Keratinocyte (primary cell): Measurements from ENCODE around the gene NFATC1. TPM values are rescaled to one million over a fixed set of nuclear protein-coding genes. Genes with fewer than 3 reads are reported as not detected.

ENCODE experiments used
- DNase-seq: peaks from one replicate; pipeline ENCODE4 v3.0.0-alpha.2; 2011; ENCODE audit warnings: low read depth, missing footprints, low spot score
- FAIRE-seq: peaks from 2 replicates; lab custom pipeline; 2011; peaks lifted over from hg19 to GRCh38; lab: Jason Lieb, UNC
- H2AFZ ChIP-seq: 2 replicates; pipeline ENCODE4 v1.6.0; 2012; ENCODE audit warnings: low read length, control low read depth, inconsistent platforms; ENCODE audit not compliant: control insufficient read depth
- H3K27ac ChIP-seq: 2 replicates; pipeline ENCODE4 v1.5.1; 2011; ENCODE audit warnings: low read length; ENCODE audit not compliant: control insufficient read depth, insufficient read depth
- H3K27me3 ChIP-seq: 3 replicates; pipeline ENCODE4 v1.6.0; 2011; ENCODE audit warnings: low read length; ENCODE audit not compliant: control insufficient read depth, insufficient read depth; ENCODE audit errors: extremely low read depth
- H3K36me3 ChIP-seq, 2 experiments: 2 replicates in 1 of 2; 3 replicates in 1 of 2; pipeline ENCODE4 v1.5.1; 2011; ENCODE audit warnings: low read length in 2 of 2, mild to moderate bottlenecking in 1 of 2; ENCODE audit not compliant: control insufficient read depth in 2 of 2, insufficient read depth in 2 of 2; ENCODE audit errors: extremely low read depth in 1 of 2
- H3K4me1 ChIP-seq: 3 replicates; pipeline ENCODE4 v1.5.1; 2011; ENCODE audit warnings: low read length; ENCODE audit not compliant: control insufficient read depth, insufficient read depth; ENCODE audit errors: extremely low read depth
- H3K4me2 ChIP-seq: 3 replicates; pipeline ENCODE4 v1.6.0; 2011; ENCODE audit warnings: low read depth, low read length; ENCODE audit not compliant: control insufficient read depth, insufficient read depth; ENCODE audit errors: extremely low read depth
- H3K4me3 ChIP-seq, 3 experiments: fragments of 200-600 bp in 1 of 3; sonication (generic) in 1 of 3; 2 replicates in 2 of 3; 3 replicates in 1 of 3; pipeline ENCODE4 v1.5.1; 2011 to 2016; ENCODE audit warnings: low read length in 3 of 3, mild to moderate bottlenecking in 3 of 3, control low read depth in 2 of 3, inconsistent platforms in 1 of 3, low read depth in 1 of 3, mixed read lengths in 1 of 3, mixed run types in 1 of 3, moderate library complexity in 1 of 3; ENCODE audit not compliant: control insufficient read depth in 2 of 3, insufficient read depth in 2 of 3; ENCODE audit errors: extremely low read depth in 1 of 3
- H3K79me2 ChIP-seq: 2 replicates; pipeline ENCODE4 v1.6.0; 2012; ENCODE audit warnings: low read length; ENCODE audit not compliant: control insufficient read depth, insufficient read depth
- H3K9ac ChIP-seq: 3 replicates; pipeline ENCODE4 v1.6.0; 2011; ENCODE audit warnings: low read length; ENCODE audit not compliant: control insufficient read depth, insufficient read depth; ENCODE audit errors: extremely low read depth
- H3K9me1 ChIP-seq: 3 replicates; pipeline ENCODE4 v1.6.0; 2011; ENCODE audit warnings: low read length; ENCODE audit not compliant: control insufficient read depth, insufficient read depth; ENCODE audit errors: extremely low read depth
- H3K9me3 ChIP-seq: 2 replicates; pipeline ENCODE4 v1.5.1; 2012; ENCODE audit warnings: low read depth, low read length; ENCODE audit not compliant: control insufficient read depth
- H4K20me1 ChIP-seq: 3 replicates; pipeline ENCODE4 v1.6.0; 2011; ENCODE audit warnings: low read length; ENCODE audit not compliant: control insufficient read depth, insufficient read depth; ENCODE audit errors: extremely low read depth
- EZH2 ChIP-seq: IDR thresholded peaks from one replicate; pipeline ENCODE4 v1.6.1; 2012; ENCODE audit warnings: inconsistent platforms, mild to moderate bottlenecking, low read length, moderate library complexity
- dilution Hi-C: fragments of 300-500 bp; cut with MboI; formaldehyde crosslinking; loops from one replicate; pipeline ENCODE4 v1.7.0; 2020; ENCODE audit warnings: low sequenced_read_pairs; ENCODE audit not compliant: extremely low pct_ligation_motif_present
- polyA plus RNA-seq, 5 experiments: library from polyadenylated mRNA; depleted of rRNA in 3 of 5; stranded (reverse) in 3 of 5; stranded (forward) in 1 of 5; unstranded in 1 of 5; fragments of >200 nt; gene quantifications; 1 replicate in 1 of 5; 2 replicates in 3 of 5; 3 replicates in 1 of 5; pipeline versions ENCODE4 v1.2.1 to v1.2.3, GENCODE V29; 2011 to 2012; ENCODE audit warnings: missing spikeins in 2 of 5, low read depth in 1 of 5, low replicate concordance in 1 of 5
- TF ChIP-seq, protein P1 (sequence below), 3 experiments: IDR thresholded peaks in 1 of 3; conservative IDR thresholded peaks in 1 of 3; optimal IDR thresholded peaks in 1 of 3; 2 replicates in 2 of 3; 3 replicates in 1 of 3; pipeline versions ENCODE3 to v1.5.1; 2011; ENCODE audit warnings: low read length in 3 of 3, mild to moderate bottlenecking in 3 of 3, moderate library complexity in 2 of 3, control low read depth in 1 of 3, inconsistent platforms in 1 of 3; ENCODE audit not compliant: insufficient read depth in 2 of 3; ENCODE audit errors: extremely low read depth in 1 of 3

The NFATC1 gene
- polyA plus RNA-seq, 1 donor (not counting 4 experiments of a cell fraction or from before 2014, with no cell fraction given): 0.77 TPM

DNA sequence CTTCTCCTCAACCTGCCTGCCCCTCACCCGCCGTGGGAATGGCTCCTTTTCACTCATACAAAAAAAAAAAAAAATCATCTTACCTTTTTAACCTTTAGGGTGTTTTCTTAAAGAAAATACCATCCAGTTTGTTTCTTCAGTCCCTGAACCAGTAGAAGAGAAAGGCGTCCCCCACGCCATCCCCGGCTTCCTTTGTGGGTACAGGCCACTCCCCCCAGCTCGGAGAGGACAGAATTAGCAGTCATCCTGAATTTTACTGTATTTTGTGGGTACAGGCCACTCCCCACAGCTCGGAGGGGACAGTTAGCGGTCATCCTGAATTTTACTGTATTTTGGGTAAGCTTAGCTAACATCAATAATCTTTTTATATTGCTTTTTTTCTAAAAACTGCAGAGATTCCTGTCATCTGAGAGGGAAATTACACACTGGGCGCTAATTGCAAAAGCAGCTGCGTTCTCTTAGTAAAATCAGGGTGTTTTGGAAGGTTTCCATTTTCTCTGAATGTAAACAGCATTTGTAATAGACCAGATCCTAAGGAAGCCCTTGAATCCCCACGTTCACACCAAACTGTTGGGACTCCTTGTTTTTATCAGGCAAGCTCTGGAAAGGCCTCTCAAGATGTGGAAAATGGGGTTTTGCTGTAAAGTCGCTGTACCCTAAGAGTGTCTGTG lies 72.5 kb downstream of the NFATC1 start:
- Histone ChIP-seq H3K4me3 (no peak overlapping the region), H3K4me2 (no peak overlapping the region), H4K20me1 (no peaks in the 10 kb centered on the region), H3K4me1 (no peaks in the 10 kb centered on the region), H2AFZ (no peak overlapping the region), H3K27me3 (peaks cover 17% of the 10 kb centered on the region), H3K9me3 (no peaks in the 10 kb centered on the region), H3K9me1 (no peaks in the 10 kb centered on the region), H3K27ac (no peak overlapping the region), H3K79me2 (no peaks in the 10 kb centered on the region), H3K36me3 (no peaks in the 10 kb centered on the region), H3K9ac (no peak overlapping the region)
- TF ChIP-seq, protein P1, sequence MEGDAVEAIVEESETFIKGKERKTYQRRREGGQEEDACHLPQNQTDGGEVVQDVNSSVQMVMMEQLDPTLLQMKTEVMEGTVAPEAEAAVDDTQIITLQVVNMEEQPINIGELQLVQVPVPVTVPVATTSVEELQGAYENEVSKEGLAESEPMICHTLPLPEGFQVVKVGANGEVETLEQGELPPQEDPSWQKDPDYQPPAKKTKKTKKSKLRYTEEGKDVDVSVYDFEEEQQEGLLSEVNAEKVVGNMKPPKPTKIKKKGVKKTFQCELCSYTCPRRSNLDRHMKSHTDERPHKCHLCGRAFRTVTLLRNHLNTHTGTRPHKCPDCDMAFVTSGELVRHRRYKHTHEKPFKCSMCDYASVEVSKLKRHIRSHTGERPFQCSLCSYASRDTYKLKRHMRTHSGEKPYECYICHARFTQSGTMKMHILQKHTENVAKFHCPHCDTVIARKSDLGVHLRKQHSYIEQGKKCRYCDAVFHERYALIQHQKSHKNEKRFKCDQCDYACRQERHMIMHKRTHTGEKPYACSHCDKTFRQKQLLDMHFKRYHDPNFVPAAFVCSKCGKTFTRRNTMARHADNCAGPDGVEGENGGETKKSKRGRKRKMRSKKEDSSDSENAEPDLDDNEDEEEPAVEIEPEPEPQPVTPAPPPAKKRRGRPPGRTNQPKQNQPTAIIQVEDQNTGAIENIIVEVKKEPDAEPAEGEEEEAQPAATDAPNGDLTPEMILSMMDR (optimal IDR thresholded peaks at IDR 0.05 in 1 of 3, IDR thresholded peaks at IDR 0.05 in 1 of 3, conservative IDR thresholded peaks at IDR 0.05 in 1 of 3; ENCODE audit: extremely low read depth in 1 of 3, insufficient read depth in 2 of 3, low read length in 3 of 3): no peak
- no peak for TF ChIP-seq EZH2
- DNase-seq (no peak), FAIRE-seq (no peak)
- dilution Hi-C loops: no loop called here

DNA sequence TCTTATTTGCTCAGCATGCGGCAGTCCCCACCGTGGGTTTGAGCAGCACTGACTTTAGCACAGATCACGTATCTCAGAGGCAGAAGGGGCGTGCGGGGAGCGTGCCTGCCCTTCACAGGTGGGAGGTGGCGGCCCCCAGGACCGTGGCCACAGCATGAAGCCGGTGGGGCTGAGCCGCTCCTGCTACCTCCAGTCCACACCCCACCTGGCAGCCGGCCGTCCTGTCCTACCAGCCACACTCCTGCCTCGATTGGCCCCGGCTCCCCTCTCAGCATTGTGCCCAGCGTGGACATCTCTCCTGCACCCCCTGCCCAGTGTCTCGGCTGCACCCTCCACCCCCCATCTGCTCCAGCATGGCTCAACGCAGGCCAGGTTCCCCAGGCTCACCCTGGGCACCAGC lies 73.6 kb downstream of the NFATC1 start:
- DNase-seq: no peak
- Histone ChIP-seq H3K27ac (no peak overlapping the region), H3K36me3 (no peaks in the 10 kb centered on the region), H3K9me3 (no peaks in the 10 kb centered on the region), H3K9ac (no peak overlapping the region), H3K9me1 (no peaks in the 10 kb centered on the region), H3K79me2 (no peaks in the 10 kb centered on the region), H3K4me1 (no peaks in the 10 kb centered on the region), H2AFZ (no peak overlapping the region), H3K27me3 (peaks cover 17% of the 10 kb centered on the region), H3K4me3 (no peak overlapping the region), H3K4me2 (no peak overlapping the region), H4K20me1 (no peaks in the 10 kb centered on the region)
- no peak for FAIRE-seq
- TF ChIP-seq EZH2: no peak
- TF ChIP-seq, protein P1 (optimal IDR thresholded peaks at IDR 0.05 in 1 of 3, IDR thresholded peaks at IDR 0.05 in 1 of 3, conservative IDR thresholded peaks at IDR 0.05 in 1 of 3; ENCODE audit: extremely low read depth in 1 of 3, insufficient read depth in 2 of 3, low read length in 3 of 3): no peak
- dilution Hi-C loops: no loop called here
